ENCODE measurements around the gene RRM1.

DNA sequence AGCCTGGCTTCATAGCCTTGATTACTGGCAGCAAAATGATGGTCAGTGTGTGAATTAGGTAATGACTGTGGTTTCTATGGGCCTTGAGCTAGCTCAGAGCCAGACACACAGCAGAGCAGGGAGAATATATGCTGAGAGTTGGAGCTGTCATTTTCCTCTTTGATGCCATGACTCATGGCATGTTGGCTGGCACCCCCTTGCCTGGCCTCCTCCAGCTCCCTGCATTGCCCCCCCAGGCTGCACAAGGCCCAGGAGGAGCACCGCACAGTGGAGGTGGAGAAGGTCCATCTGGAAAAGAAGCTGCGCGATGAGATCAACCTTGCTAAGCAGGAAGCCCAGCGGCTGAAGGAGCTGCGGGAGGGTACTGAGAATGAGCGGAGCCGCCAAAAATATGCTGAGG lies 20.3 kb upstream of the RRM1 start:
- TF ChIP-seq, protein P1, sequence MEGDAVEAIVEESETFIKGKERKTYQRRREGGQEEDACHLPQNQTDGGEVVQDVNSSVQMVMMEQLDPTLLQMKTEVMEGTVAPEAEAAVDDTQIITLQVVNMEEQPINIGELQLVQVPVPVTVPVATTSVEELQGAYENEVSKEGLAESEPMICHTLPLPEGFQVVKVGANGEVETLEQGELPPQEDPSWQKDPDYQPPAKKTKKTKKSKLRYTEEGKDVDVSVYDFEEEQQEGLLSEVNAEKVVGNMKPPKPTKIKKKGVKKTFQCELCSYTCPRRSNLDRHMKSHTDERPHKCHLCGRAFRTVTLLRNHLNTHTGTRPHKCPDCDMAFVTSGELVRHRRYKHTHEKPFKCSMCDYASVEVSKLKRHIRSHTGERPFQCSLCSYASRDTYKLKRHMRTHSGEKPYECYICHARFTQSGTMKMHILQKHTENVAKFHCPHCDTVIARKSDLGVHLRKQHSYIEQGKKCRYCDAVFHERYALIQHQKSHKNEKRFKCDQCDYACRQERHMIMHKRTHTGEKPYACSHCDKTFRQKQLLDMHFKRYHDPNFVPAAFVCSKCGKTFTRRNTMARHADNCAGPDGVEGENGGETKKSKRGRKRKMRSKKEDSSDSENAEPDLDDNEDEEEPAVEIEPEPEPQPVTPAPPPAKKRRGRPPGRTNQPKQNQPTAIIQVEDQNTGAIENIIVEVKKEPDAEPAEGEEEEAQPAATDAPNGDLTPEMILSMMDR (optimal IDR thresholded peaks at IDR 0.05 in 1 of 3, IDR thresholded peaks at IDR 0.05 in 1 of 3, conservative IDR thresholded peaks at IDR 0.05 in 1 of 3; ENCODE audit: extremely low read depth in 1 of 3, insufficient read depth in 2 of 3, low read length in 3 of 3) = no peak
- TF ChIP-seq EZH2 (IDR thresholded peaks at IDR 0.05; ENCODE audit: low read length) = no peak

Measured in keratinocyte (primary cell).